Endodermal cell (in vitro differentiated cells): Measurements from ENCODE around the gene TAMALIN. TPM values are rescaled to one million over a fixed set of nuclear protein-coding genes. Genes with fewer than 3 reads are reported as not detected.
A peak's percentile ranks its signal among the peaks of the same experiment; 100 is the strongest.

ENCODE experiments used
- DNase-seq: peaks from one replicate; pipeline ENCODE4 v3.0.0-alpha.2; 2017
- H3K27ac ChIP-seq: 2 replicates; pipeline ENCODE4 v1.5.1; 2013; ENCODE audit warnings: mild to moderate bottlenecking, low read depth, low read length, moderate library complexity
- H3K27me3 ChIP-seq: 2 replicates; pipeline ENCODE4 v1.6.1; 2013; ENCODE audit warnings: mild to moderate bottlenecking, low read length, moderate library complexity; ENCODE audit not compliant: insufficient read depth, control insufficient read depth, poor library complexity, severe bottlenecking
- H3K36me3 ChIP-seq: 2 replicates; pipeline ENCODE4 v1.7.0; 2013; ENCODE audit warnings: mild to moderate bottlenecking, low read length, moderate library complexity; ENCODE audit not compliant: control insufficient read depth, insufficient read depth
- H3K4me1 ChIP-seq: one replicate; pipeline ENCODE4 v1.7.0; 2013; ENCODE audit warnings: low read length; ENCODE audit not compliant: control insufficient read depth, insufficient read depth
- H3K4me3 ChIP-seq: 2 replicates; pipeline ENCODE4 v1.5.1; 2013; ENCODE audit warnings: mild to moderate bottlenecking, low read length, moderate library complexity
- H3K9ac ChIP-seq: 2 replicates; pipeline ENCODE4 v1.6.1; 2013; ENCODE audit warnings: mild to moderate bottlenecking, low read length, moderate library complexity; ENCODE audit not compliant: poor library complexity, severe bottlenecking; ENCODE audit errors: extremely low read depth
- H3K9me3 ChIP-seq: 2 replicates; pipeline ENCODE4 v1.6.1; 2013; ENCODE audit warnings: mild to moderate bottlenecking, low read length, moderate library complexity; ENCODE audit not compliant: control insufficient read depth
- H3K27ac Mint-ChIP-seq: 2 replicates; pipeline ENCODE4 v1.8.0; 2020; ENCODE audit warnings: mixed read lengths
- H3K27me3 Mint-ChIP-seq: 2 replicates; pipeline ENCODE4 v1.8.0; 2021; ENCODE audit warnings: mild to moderate bottlenecking, mixed read lengths; ENCODE audit not compliant: insufficient read depth
- H3K36me3 Mint-ChIP-seq: 2 replicates; pipeline ENCODE4 v1.8.0; 2020; ENCODE audit warnings: low read depth, mixed read lengths
- H3K4me1 Mint-ChIP-seq: 2 replicates; pipeline ENCODE4 v1.8.0; 2020; ENCODE audit warnings: mixed read lengths
- H3K4me3 Mint-ChIP-seq: 2 replicates; pipeline ENCODE4 v1.8.0; 2020; ENCODE audit warnings: mild to moderate bottlenecking, moderate library complexity, mixed read lengths
- H3K9me3 Mint-ChIP-seq: 2 replicates; pipeline ENCODE4 v1.8.0; 2020; ENCODE audit warnings: mild to moderate bottlenecking, mixed read lengths
- CTCF ChIP-seq: fragments of 200-600 bp; sonication (generic); conservative IDR thresholded peaks from 2 replicates; pipeline ENCODE4 v1.5.0; 2021; ENCODE audit warnings: antibody characterized with exemption, mild to moderate bottlenecking
- WGBS, 2 experiments: methylation state at CpG; one replicate each; pipeline versions ENCODE4 v1.1.5 to v1.1.7; 2013; ENCODE audit warnings: missing lambda C conversion rate in 2 of 2, mixed read lengths in 1 of 2; ENCODE audit not compliant: insufficient coverage in 1 of 2, insufficient read length in 1 of 2; 5-methylcytosine and 5-hydroxymethylcytosine counted together
- total RNA-seq, 2 donors: library from RNA; stranded (reverse); fragmentation: NEBNext Ultra II Directional in 1 of 2; extraction: Animal tissue kit (Norgen Biotek cat#: 25700) in 1 of 2; gene quantifications; 2 replicates in 1 of 2; 3 replicates in 1 of 2; pipeline ENCODE4 v1.2.1, GENCODE V29; 2021

Gene TAMALIN
- total RNA-seq, 2 donors from 2014 or later: 4.4 to 9.1 TPM

DNA sequence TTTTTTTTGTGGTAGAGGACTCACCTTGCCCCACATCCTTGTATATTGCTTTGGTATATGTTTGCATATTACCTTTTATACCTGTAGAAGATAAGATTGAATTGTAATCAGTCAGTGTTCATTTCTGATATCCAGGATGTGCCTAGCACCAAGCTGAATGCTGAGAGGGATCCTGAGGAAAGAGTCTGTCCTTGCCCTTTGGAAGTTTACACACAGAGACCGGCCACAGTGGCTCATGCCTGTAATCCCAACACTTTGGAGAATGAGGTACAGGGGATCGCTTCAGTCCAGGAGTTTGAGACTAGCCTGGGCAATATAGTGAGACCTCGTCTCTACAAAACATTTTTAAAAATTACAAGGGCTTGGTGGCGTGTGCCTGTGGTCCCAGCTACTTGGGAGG is 46.8 kb upstream of the TAMALIN start:
- Histone ChIP-seq H3K4me1 (peaks cover 7% of the 10 kb centered on the region), H3K9ac (no peak overlapping the region), H3K4me3 (no peak overlapping the region), H3K36me3 (peaks cover 49% of the 10 kb centered on the region), H3K27me3 (no peaks in the 10 kb centered on the region), H3K27ac (no peak overlapping the region), H3K9me3 (peaks cover 21% of the 10 kb centered on the region)
- H3K9me3 Mint-ChIP-seq: no peaks in the 10 kb centered on the region
- peak; percentile 18 for DNase-seq
- H3K27me3 Mint-ChIP-seq: no peaks in the 10 kb centered on the region
- peaks cover 62% of the 10 kb centered on the region for H3K36me3 Mint-ChIP-seq
- H3K4me3 Mint-ChIP-seq: no peak overlapping the region
- peaks cover 21% of the 10 kb centered on the region for H3K4me1 Mint-ChIP-seq
- H3K27ac Mint-ChIP-seq: no peak overlapping the region
- no peak for TF ChIP-seq CTCF
- WGBS, 2 experiments: 93 to 94% methylated on average over 4 of the region's 4 CpGs

GRCh38 chr12:51960488-51960887 is 46.3 kb upstream of the TAMALIN start:
- peaks cover 27% of the 10 kb centered on the region for H3K9me3 ChIP-seq
- peak overlapping the region; percentile 38 for H3K27ac Mint-ChIP-seq
- H3K4me3 ChIP-seq: no peak overlapping the region
- WGBS, 2 experiments: 90 to 100% methylated on average over 1 of the region's 1 CpG
- H3K27ac ChIP-seq: no peak overlapping the region
- no peak overlapping the region for H3K9ac ChIP-seq
- peaks cover 7% of the 10 kb centered on the region for H3K4me1 ChIP-seq
- H3K27me3 ChIP-seq: no peaks in the 10 kb centered on the region
- DNase-seq: peak; percentile 7
- no peak for TF ChIP-seq CTCF
- peaks cover 55% of the 10 kb centered on the region for H3K36me3 ChIP-seq
- peaks cover 20% of the 10 kb centered on the region for H3K4me1 Mint-ChIP-seq
- H3K27me3 Mint-ChIP-seq: no peaks in the 10 kb centered on the region
- no peak overlapping the region for H3K4me3 Mint-ChIP-seq
- H3K9me3 Mint-ChIP-seq: peaks cover 2% of the 10 kb centered on the region
- H3K36me3 Mint-ChIP-seq: peaks cover 62% of the 10 kb centered on the region

GRCh38 chr12:51960890-51961289 is 45.9 kb upstream of the TAMALIN start:
- peaks cover 54% of the 10 kb centered on the region for H3K36me3 ChIP-seq
- TF ChIP-seq CTCF: no peak
- H3K4me3 ChIP-seq: no peak overlapping the region
- no peak overlapping the region for H3K27ac ChIP-seq
- Mint-ChIP-seq H3K27me3 (no peaks in the 10 kb centered on the region), H3K9me3 (peaks cover 6% of the 10 kb centered on the region), H3K36me3 (peaks cover 65% of the 10 kb centered on the region), H3K4me1 (peaks cover 20% of the 10 kb centered on the region), H3K27ac (peak overlapping the region; percentile 38), H3K4me3 (no peak overlapping the region)
- no peaks in the 10 kb centered on the region for H3K27me3 ChIP-seq
- no peak overlapping the region for H3K9ac ChIP-seq
- DNase-seq: peak; percentile 15
- WGBS, 2 experiments: 80 to 96% methylated on average over 3 to 5 of the region's 6 CpGs
- peaks cover 29% of the 10 kb centered on the region for H3K9me3 ChIP-seq
- peaks cover 7% of the 10 kb centered on the region for H3K4me1 ChIP-seq
